Left ventricle myocardium inferior (tissue), 1 donor: ENCODE measurements around the gene ATP13A1. TPM values are rescaled to one million over a fixed set of nuclear protein-coding genes. Genes with fewer than 3 reads are reported as not detected.
"Not testable (repeated sequence)": the region's sequence is repeated elsewhere in the genome, so short reads cannot be mapped to it uniquely, and the experiment has no call there.

ENCODE experiments used
- DNase-seq: peaks from one replicate; pipeline ENCODE4 v3.0.0-alpha.2; 2020
- H3K27ac ChIP-seq: fragments of 200-600 bp; replicated peaks from 2 replicates; pipeline ENCODE4 v1.8.0; 2021
- H3K27me3 ChIP-seq: fragments of 200-600 bp; 2 replicates; pipeline ENCODE4 v1.8.0; 2021; ENCODE audit warnings: low read depth
- H3K36me3 ChIP-seq: fragments of 200-600 bp; 2 replicates; pipeline ENCODE4 v1.8.0; 2021
- H3K4me1 ChIP-seq: fragments of 200-600 bp; 2 replicates; pipeline ENCODE4 v1.8.0; 2021
- H3K4me3 ChIP-seq: fragments of 200-600 bp; 2 replicates; pipeline ENCODE4 v1.8.0; 2021; ENCODE audit warnings: mild to moderate bottlenecking, moderate library complexity
- H3K9me3 ChIP-seq: fragments of 200-600 bp; replicated peaks from 2 replicates; pipeline ENCODE4 v1.8.0; 2021
- intact Hi-C: fragments of 100-400 bp; cut with micrococcal nuclease; formaldehyde crosslinking; loops from one replicate; pipeline ENCODE4 v1.11.0; 2022
- total RNA-seq: library from RNA; stranded (reverse); fragmentation: NEBNext Ultra II Directional; extraction: Animal tissue kit (Norgen Biotek cat#: 25700); gene quantifications from one replicate; pipeline ENCODE4 v1.2.1, GENCODE V29; 2021
- TF ChIP-seq, protein P1 (sequence below): fragments of 200-600 bp; IDR thresholded peaks from 2 replicates; pipeline ENCODE4 v1.8.0; 2021; ENCODE audit warnings: antibody characterized with exemption, mild to moderate bottlenecking, borderline replicate concordance
- donor health status: DM: no; HTN: yes; CAD: no; lungs with severe emphysema.

Gene ATP13A1
- total RNA-seq, 1 donor from 2014 or later, result 16.5 TPM

- Histone ChIP-seq H3K36me3 (peaks cover 24% of the 10 kb centered on the region), H3K4me3 (no peak overlapping the region), H3K9me3 (peaks cover 62% of the 10 kb centered on the region), H3K27ac (no peak overlapping the region), H3K27me3 (no peaks in the 10 kb centered on the region), H3K4me1 (no peaks in the 10 kb centered on the region)
- intact Hi-C loops, result no loop called here
- TF ChIP-seq, protein P1, sequence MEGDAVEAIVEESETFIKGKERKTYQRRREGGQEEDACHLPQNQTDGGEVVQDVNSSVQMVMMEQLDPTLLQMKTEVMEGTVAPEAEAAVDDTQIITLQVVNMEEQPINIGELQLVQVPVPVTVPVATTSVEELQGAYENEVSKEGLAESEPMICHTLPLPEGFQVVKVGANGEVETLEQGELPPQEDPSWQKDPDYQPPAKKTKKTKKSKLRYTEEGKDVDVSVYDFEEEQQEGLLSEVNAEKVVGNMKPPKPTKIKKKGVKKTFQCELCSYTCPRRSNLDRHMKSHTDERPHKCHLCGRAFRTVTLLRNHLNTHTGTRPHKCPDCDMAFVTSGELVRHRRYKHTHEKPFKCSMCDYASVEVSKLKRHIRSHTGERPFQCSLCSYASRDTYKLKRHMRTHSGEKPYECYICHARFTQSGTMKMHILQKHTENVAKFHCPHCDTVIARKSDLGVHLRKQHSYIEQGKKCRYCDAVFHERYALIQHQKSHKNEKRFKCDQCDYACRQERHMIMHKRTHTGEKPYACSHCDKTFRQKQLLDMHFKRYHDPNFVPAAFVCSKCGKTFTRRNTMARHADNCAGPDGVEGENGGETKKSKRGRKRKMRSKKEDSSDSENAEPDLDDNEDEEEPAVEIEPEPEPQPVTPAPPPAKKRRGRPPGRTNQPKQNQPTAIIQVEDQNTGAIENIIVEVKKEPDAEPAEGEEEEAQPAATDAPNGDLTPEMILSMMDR, result no peak
- DNase-seq, result no peak
Measured at GRCh38 chr19:19697589-19697988, 34.1 kb upstream of the ATP13A1 start.

DNA sequence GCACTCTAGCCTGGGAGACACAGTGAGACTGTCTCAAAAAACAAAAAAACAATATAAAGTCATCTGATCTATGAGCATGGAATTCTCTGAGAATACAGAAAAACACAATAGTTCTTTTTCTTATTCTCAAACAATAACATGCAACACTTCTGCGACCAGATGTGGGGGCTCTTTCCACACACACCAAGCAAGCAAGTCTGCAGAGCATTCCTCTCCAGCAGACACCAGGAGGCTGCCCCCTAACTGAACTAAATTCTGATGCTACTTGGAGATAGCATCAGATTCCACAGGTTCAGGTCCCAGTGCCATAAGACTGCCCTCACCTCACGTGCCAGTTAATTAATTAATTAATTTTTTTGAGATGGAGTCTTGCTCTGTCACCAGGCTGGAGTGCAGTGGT lies 32.9 kb upstream of the ATP13A1 start:
- no peaks in the 10 kb centered on the region for H3K27me3 ChIP-seq
- no peak overlapping the region for H3K4me3 ChIP-seq
- peaks cover 50% of the 10 kb centered on the region for H3K9me3 ChIP-seq
- intact Hi-C loops, result no loop called here
- peaks cover 15% of the 10 kb centered on the region for H3K36me3 ChIP-seq
- no peak overlapping the region for H3K27ac ChIP-seq
- TF ChIP-seq, protein P1, result no peak
- no peak for DNase-seq
- no peaks in the 10 kb centered on the region for H3K4me1 ChIP-seq

DNA sequence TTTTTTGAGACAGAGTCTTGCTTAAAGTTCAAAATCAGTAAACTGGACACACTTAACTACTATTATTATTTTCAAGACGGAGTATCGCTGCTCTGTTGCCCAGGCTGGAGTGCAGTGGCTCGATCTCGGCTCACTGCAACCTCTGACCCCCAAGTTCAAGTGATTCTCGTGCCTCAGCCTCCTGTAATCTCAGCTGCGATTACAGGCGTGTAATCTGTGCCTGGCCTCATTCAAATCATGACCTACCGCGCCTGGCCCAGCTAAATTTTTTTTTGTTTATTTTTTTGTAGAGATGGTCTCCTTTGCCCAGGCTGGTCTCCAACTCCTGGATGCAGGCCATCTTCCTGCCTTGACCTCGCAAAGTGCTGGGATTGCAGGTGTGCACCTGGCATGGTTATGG lies 28.2 kb upstream of the ATP13A1 start:
- Histone ChIP-seq H3K27me3 (no peaks in the 10 kb centered on the region), H3K4me3 (no peak overlapping the region), H3K36me3 (no peaks in the 10 kb centered on the region), H3K4me1 (no peaks in the 10 kb centered on the region), H3K9me3 (peaks cover 7% of the 10 kb centered on the region), H3K27ac (no peak overlapping the region)
- intact Hi-C loops, result no loop called here
- no peak for DNase-seq
- TF ChIP-seq, protein P1, result no peak

GRCh38 chr19:19689023-19689422 lies 25.5 kb upstream of the ATP13A1 start:
- H3K4me3 ChIP-seq, H3K4me1 ChIP-seq, intact Hi-C loops, DNase-seq, H3K27ac ChIP-seq, H3K27me3 ChIP-seq: not testable (repeated sequence)
- H3K36me3 ChIP-seq, result peaks cover 15% of the 10 kb centered on the region
- peaks cover 31% of the 10 kb centered on the region for H3K9me3 ChIP-seq

GRCh38 chr19:19687090-19687489 lies 23.6 kb upstream of the ATP13A1 start:
- intact Hi-C loops, result no loop called here

GRCh38 chr19:19686580-19686979 lies 23.1 kb upstream of the ATP13A1 start:
- DNase-seq, result no peak
- Histone ChIP-seq H3K36me3 (peaks cover 31% of the 10 kb centered on the region), H3K9me3 (peaks cover 49% of the 10 kb centered on the region), H3K27me3 (no peaks in the 10 kb centered on the region), H3K27ac (no peak overlapping the region), H3K4me1 (no peaks in the 10 kb centered on the region), H3K4me3 (no peak overlapping the region)
- TF ChIP-seq, protein P1, result no peak
- intact Hi-C loops, result no loop called here

More at GRCh38 chr19:19687090-19687489, 23.6 kb upstream of the ATP13A1 start:
- H3K9me3 ChIP-seq, result peaks cover 45% of the 10 kb centered on the region
- no peaks in the 10 kb centered on the region for H3K27me3 ChIP-seq
- H3K4me3 ChIP-seq, result no peak overlapping the region
- TF ChIP-seq, protein P1, result no peak
- no peak overlapping the region for H3K27ac ChIP-seq
- DNase-seq, result no peak
- H3K36me3 ChIP-seq, result peaks cover 26% of the 10 kb centered on the region
- H3K4me1 ChIP-seq, result no peaks in the 10 kb centered on the region

- H3K36me3 ChIP-seq, result peaks cover 36% of the 10 kb centered on the region
- H3K9me3 ChIP-seq, result peaks cover 51% of the 10 kb centered on the region
- DNase-seq, H3K27me3 ChIP-seq, H3K4me1 ChIP-seq, H3K27ac ChIP-seq, intact Hi-C loops, H3K4me3 ChIP-seq: not testable (repeated sequence)
Measured at GRCh38 chr19:19686119-19686518, 22.6 kb upstream of the ATP13A1 start.
